H9 (cell line): ENCODE results near the gene RASA3. TPM values are rescaled to one million over a fixed set of nuclear protein-coding genes. Genes with fewer than 3 reads are reported as not detected.

ENCODE experiments used
- DNase-seq: peaks from one replicate; pipeline ENCODE4 v3.0.0-alpha.2; 2017
- H2AFZ ChIP-seq: one replicate; pipeline ENCODE4 v1.6.1; 2013; ENCODE audit warnings: mild to moderate bottlenecking, low read length, control low read depth, moderate library complexity
- H2AK5ac ChIP-seq: 2 replicates; pipeline ENCODE4 v1.6.1; 2013; ENCODE audit warnings: low read length, control low read depth, mixed read lengths; ENCODE audit not compliant: insufficient read length
- H2BK120ac ChIP-seq: one replicate; pipeline ENCODE4 v1.6.1; 2013; ENCODE audit warnings: low read depth, mild to moderate bottlenecking, low read length, control low read depth, inconsistent platforms; ENCODE audit not compliant: poor library complexity, severe bottlenecking
- H2BK12ac ChIP-seq: 2 replicates; pipeline ENCODE4 v1.6.1; 2013; ENCODE audit warnings: low read length, control low read depth, mixed read lengths, low read depth; ENCODE audit not compliant: insufficient read length
- H2BK15ac ChIP-seq: 2 replicates; pipeline ENCODE4 v1.6.1; 2013; ENCODE audit warnings: low read depth, low read length, control low read depth
- H2BK20ac ChIP-seq: one replicate; pipeline ENCODE4 v1.6.1; 2013; ENCODE audit warnings: low read depth, mild to moderate bottlenecking, low read length, control low read depth, inconsistent platforms; ENCODE audit not compliant: poor library complexity, severe bottlenecking
- H2BK5ac ChIP-seq: 2 replicates; pipeline ENCODE4 v1.6.1; 2013; ENCODE audit warnings: low read length, control low read depth, mixed read lengths; ENCODE audit not compliant: insufficient read length
- H3K14ac ChIP-seq: 2 replicates; pipeline ENCODE4 v1.6.1; 2013; ENCODE audit warnings: low read length, control low read depth; ENCODE audit not compliant: insufficient read depth
- H3K18ac ChIP-seq: 2 replicates; pipeline ENCODE4 v1.6.1; 2013; ENCODE audit warnings: low read depth, mild to moderate bottlenecking, mixed read lengths, low read length, control low read depth; ENCODE audit not compliant: insufficient read length
- H3K23ac ChIP-seq: 2 replicates; pipeline ENCODE4 v1.6.1; 2013; ENCODE audit warnings: low read length, control low read depth, mixed read lengths, low read depth; ENCODE audit not compliant: insufficient read length
- H3K23me2 ChIP-seq: 2 replicates; pipeline ENCODE4 v1.6.1; 2013; ENCODE audit warnings: low read depth, mild to moderate bottlenecking, mixed read lengths, low read length, control low read depth; ENCODE audit not compliant: insufficient read length, poor library complexity, severe bottlenecking
- H3K27ac ChIP-seq: 2 replicates; pipeline ENCODE4 v1.5.1; 2013; ENCODE audit warnings: low read length, control low read depth, mixed read lengths, low read depth; ENCODE audit not compliant: insufficient read length
- H3K27me3 ChIP-seq: 2 replicates; pipeline ENCODE4 v1.6.1; 2013; ENCODE audit warnings: low read length, control low read depth, inconsistent platforms; ENCODE audit not compliant: insufficient read depth
- H3K4ac ChIP-seq: 2 replicates; pipeline ENCODE4 v1.6.1; 2013; ENCODE audit warnings: low read depth, mild to moderate bottlenecking, control low read depth, inconsistent platforms, low read length, moderate library complexity
- H3K4me1 ChIP-seq: 2 replicates; pipeline ENCODE4 v1.6.1; 2013; ENCODE audit warnings: low read length, control low read depth, inconsistent platforms; ENCODE audit not compliant: insufficient read depth
- H3K4me2 ChIP-seq: 2 replicates; pipeline ENCODE4 v1.6.1; 2013; ENCODE audit warnings: low read length, control low read depth, mixed read lengths; ENCODE audit not compliant: insufficient read length, insufficient read depth
- H3K56ac ChIP-seq: 2 replicates; pipeline ENCODE4 v1.6.1; 2013; ENCODE audit warnings: low read depth, mild to moderate bottlenecking, mixed read lengths, low read length, control low read depth; ENCODE audit not compliant: insufficient read length
- H3K79me1 ChIP-seq: 2 replicates; pipeline ENCODE4 v1.6.1; 2013; ENCODE audit warnings: low read depth, mild to moderate bottlenecking, moderate library complexity, low read length, control low read depth, inconsistent platforms; ENCODE audit not compliant: insufficient read depth, poor library complexity, severe bottlenecking
- H3K79me2 ChIP-seq: 2 replicates; pipeline ENCODE4 v1.6.1; 2013; ENCODE audit warnings: low read length, control low read depth, inconsistent platforms; ENCODE audit not compliant: insufficient read depth
- H3K9ac ChIP-seq: 2 replicates; pipeline ENCODE4 v1.6.1; 2013; ENCODE audit warnings: low read length, control low read depth, mixed read lengths; ENCODE audit not compliant: insufficient read length; ENCODE audit errors: extremely low read depth
- H3K9me3 ChIP-seq: one replicate; pipeline ENCODE4 v1.6.1; 2013; ENCODE audit warnings: low read depth, low read length, inconsistent platforms; ENCODE audit not compliant: control insufficient read depth
- H3T11ph ChIP-seq: one replicate; pipeline ENCODE4 v1.6.1; 2013; ENCODE audit warnings: mild to moderate bottlenecking, low read length, control low read depth, inconsistent platforms
- H4K20me1 ChIP-seq: one replicate; pipeline ENCODE4 v1.6.1; 2013; ENCODE audit not compliant: control insufficient read depth, insufficient read length, insufficient read depth
- H4K5ac ChIP-seq: 2 replicates; pipeline ENCODE4 v1.6.1; 2013; ENCODE audit warnings: low read depth, mild to moderate bottlenecking, mixed read lengths, low read length, control low read depth; ENCODE audit not compliant: insufficient read length
- H4K8ac ChIP-seq: replicated peaks from 2 replicates; pipeline ENCODE4 v1.6.1; 2013; ENCODE audit warnings: low read length, control low read depth, mixed read lengths, low read depth; ENCODE audit not compliant: insufficient read length
- H4K91ac ChIP-seq: 2 replicates; pipeline ENCODE4 v1.6.1; 2013; ENCODE audit warnings: low read depth, mild to moderate bottlenecking, moderate library complexity, mixed read lengths, low read length, control low read depth; ENCODE audit not compliant: insufficient read length
- H3K27ac Mint-ChIP-seq, 3 experiments: 2 replicates in 2 of 3; 3 replicates in 1 of 3; pipeline ENCODE4 v1.8.0; 2020 to 2021; ENCODE audit warnings: mixed read lengths in 3 of 3, mild to moderate bottlenecking in 1 of 3, moderate library complexity in 1 of 3
- H3K27me3 Mint-ChIP-seq: 2 replicates; pipeline ENCODE4 v1.8.0; 2021; ENCODE audit warnings: low read depth, mild to moderate bottlenecking, moderate library complexity, mixed read lengths
- H3K36me3 Mint-ChIP-seq, 3 experiments: 2 replicates in 2 of 3; 3 replicates in 1 of 3; pipeline ENCODE4 v1.8.0; 2020 to 2021; ENCODE audit warnings: low read depth in 3 of 3, mixed read lengths in 3 of 3; ENCODE audit not compliant: insufficient read depth in 1 of 3
- H3K4me1 Mint-ChIP-seq, 2 experiments: 2 replicates each; pipeline ENCODE4 v1.8.0; 2020; ENCODE audit warnings: mixed read lengths in 2 of 2
- H3K4me3 Mint-ChIP-seq, 2 experiments: 2 replicates in 1 of 2; 3 replicates in 1 of 2; pipeline ENCODE4 v1.8.0; 2020 to 2021; ENCODE audit warnings: mild to moderate bottlenecking in 2 of 2, mixed read lengths in 2 of 2, moderate library complexity in 1 of 2
- H3K9me3 Mint-ChIP-seq, 2 experiments: 2 replicates in 1 of 2; 3 replicates in 1 of 2; pipeline ENCODE4 v1.8.0; 2020; ENCODE audit warnings: mild to moderate bottlenecking in 2 of 2, mixed read lengths in 2 of 2, moderate library complexity in 1 of 2
- WGBS: extraction: QIAGEN DNeasy Blood & Tissue Kit; methylation state at CpG from one replicate; pipeline ENCODE4 v1.1.7; 2013; ENCODE audit warnings: missing lambda C conversion rate, low lambda C conversion rate, mixed read lengths; ENCODE audit not compliant: insufficient read length; ENCODE audit errors: extremely low coverage; 5-methylcytosine and 5-hydroxymethylcytosine counted together
- total RNA-seq: library from RNA; stranded (reverse); gene quantifications from 2 replicates; pipeline ENCODE4 v1.2.1, GENCODE V29; 2021
- TF ChIP-seq, protein P1 (sequence below): fragments of 200-600 bp; sonication (generic); conservative IDR thresholded peaks from 3 replicates; pipeline ENCODE4 v1.8.0; 2021; ENCODE audit warnings: antibody characterized with exemption, mild to moderate bottlenecking

The RASA3 gene
- total RNA-seq, 1 experiment from 2014 or later: 12.3 TPM

- Mint-ChIP-seq H3K9me3 (no peaks in the 10 kb centered on the region), H3K4me1 (peaks cover 0 to 8% of the 10 kb centered on the region in 2 experiments; a peak in 3 of 4 replicates), H3K27ac (peak overlapping the region in 1 of 3 experiments; percentile 74; a peak in 2 of 7 replicates), H3K36me3 (no peaks in the 10 kb centered on the region), H3K27me3 (peaks cover 31% of the 10 kb centered on the region), H3K4me3 (no peak overlapping the region)
- Histone ChIP-seq H4K20me1 (no peaks in the 10 kb centered on the region), H3K14ac (no peak overlapping the region), H4K5ac (no peak overlapping the region), H2AK5ac (no peak overlapping the region), H3K4me1 (no peaks in the 10 kb centered on the region), H3K9me3 (no peaks in the 10 kb centered on the region), H3K23ac (no peak overlapping the region), H3K56ac (no peak overlapping the region), H2BK5ac (no peak overlapping the region), H3K4me2 (no peak overlapping the region), H3K9ac (no peak overlapping the region), H3T11ph (no peak overlapping the region), H3K23me2 (no peaks in the 10 kb centered on the region), H4K91ac (no peak overlapping the region), H2BK120ac (no peak overlapping the region), H3K4ac (no peak overlapping the region), H3K27me3 (no peaks in the 10 kb centered on the region), H3K18ac (no peak overlapping the region), H2BK20ac (no peak overlapping the region), H4K8ac (no peak overlapping the region), H2BK15ac (no peak overlapping the region), H2AFZ (no peak overlapping the region), H2BK12ac (no peak overlapping the region), H3K27ac (no peak overlapping the region), H3K79me2 (no peaks in the 10 kb centered on the region), H3K79me1 (no peaks in the 10 kb centered on the region)
- DNase-seq: no peak
- no CpG with 5 or more reads among the region's 14 CpGs for WGBS
- TF ChIP-seq, protein P1, sequence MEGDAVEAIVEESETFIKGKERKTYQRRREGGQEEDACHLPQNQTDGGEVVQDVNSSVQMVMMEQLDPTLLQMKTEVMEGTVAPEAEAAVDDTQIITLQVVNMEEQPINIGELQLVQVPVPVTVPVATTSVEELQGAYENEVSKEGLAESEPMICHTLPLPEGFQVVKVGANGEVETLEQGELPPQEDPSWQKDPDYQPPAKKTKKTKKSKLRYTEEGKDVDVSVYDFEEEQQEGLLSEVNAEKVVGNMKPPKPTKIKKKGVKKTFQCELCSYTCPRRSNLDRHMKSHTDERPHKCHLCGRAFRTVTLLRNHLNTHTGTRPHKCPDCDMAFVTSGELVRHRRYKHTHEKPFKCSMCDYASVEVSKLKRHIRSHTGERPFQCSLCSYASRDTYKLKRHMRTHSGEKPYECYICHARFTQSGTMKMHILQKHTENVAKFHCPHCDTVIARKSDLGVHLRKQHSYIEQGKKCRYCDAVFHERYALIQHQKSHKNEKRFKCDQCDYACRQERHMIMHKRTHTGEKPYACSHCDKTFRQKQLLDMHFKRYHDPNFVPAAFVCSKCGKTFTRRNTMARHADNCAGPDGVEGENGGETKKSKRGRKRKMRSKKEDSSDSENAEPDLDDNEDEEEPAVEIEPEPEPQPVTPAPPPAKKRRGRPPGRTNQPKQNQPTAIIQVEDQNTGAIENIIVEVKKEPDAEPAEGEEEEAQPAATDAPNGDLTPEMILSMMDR: no peak
Measured at GRCh38 chr13:114164053-114164452, 31.6 kb upstream of the RASA3 start.
